Mucosa of rectum (tissue), 2 donors: Measurements from ENCODE around the gene CCDC3.

Source experiments
- H3K27ac ChIP-seq, 2 donors: one replicate each; pipeline ENCODE4 v1.7.0; 2013; ENCODE audit warnings: inconsistent platforms in 2 of 2, low read depth in 2 of 2, low read length in 2 of 2
- H3K27me3 ChIP-seq, 2 donors: one replicate each; pipeline ENCODE4 v1.7.0; 2013; ENCODE audit warnings: low read length in 2 of 2; ENCODE audit not compliant: control insufficient read depth in 2 of 2, insufficient read depth in 2 of 2
- H3K36me3 ChIP-seq, 2 donors: one replicate each; pipeline ENCODE4 v1.7.0; 2013; ENCODE audit warnings: low read length in 2 of 2; ENCODE audit not compliant: control insufficient read depth in 2 of 2, insufficient read depth in 2 of 2
- H3K4me1 ChIP-seq, 2 donors: one replicate each; pipeline ENCODE4 v1.7.0; 2013; ENCODE audit warnings: low read length in 2 of 2, mild to moderate bottlenecking in 1 of 2; ENCODE audit not compliant: control insufficient read depth in 2 of 2, insufficient read depth in 2 of 2
- H3K4me3 ChIP-seq, 2 donors: one replicate each; pipeline ENCODE4 v1.7.0; 2013; ENCODE audit warnings: low read length in 2 of 2
- H3K9ac ChIP-seq, 2 donors: one replicate each; pipeline ENCODE4 v1.7.0; 2013; ENCODE audit warnings: low read length in 2 of 2, low read depth in 1 of 2, mild to moderate bottlenecking in 1 of 2
- H3K9me3 ChIP-seq, 2 donors: one replicate each; pipeline ENCODE4 v1.7.0; 2013; ENCODE audit warnings: low read length in 2 of 2; ENCODE audit not compliant: control insufficient read depth in 2 of 2
- donor health status: healthy.
- donor health status: Normal muscosa, but diverticular disease.

The CCDC3 gene

GRCh38 chr10:12980713-12981306 is 20.7 kb downstream of the CCDC3 start:
- Histone ChIP-seq H3K4me3 (no peak overlapping the region), H3K4me1 (no peaks in the 10 kb centered on the region), H3K27me3 (peaks cover 0 to 2% of the 10 kb centered on the region in 2 donors), H3K9ac (no peak overlapping the region), H3K36me3 (no peaks in the 10 kb centered on the region), H3K27ac (no peak overlapping the region), H3K9me3 (no peaks in the 10 kb centered on the region)

- H3K4me3 ChIP-seq, result no peak overlapping the region
- peaks cover 0 to 2% of the 10 kb centered on the region in 2 donors for H3K27me3 ChIP-seq
Measured at GRCh38 chr10:12980102-12980661, 21.3 kb downstream of the CCDC3 start.

GRCh38 chr10:12978891-12979290 is 22.6 kb downstream of the CCDC3 start:
- H3K4me3 ChIP-seq, result no peak overlapping the region
- no peaks in the 10 kb centered on the region for H3K36me3 ChIP-seq
- H3K9ac ChIP-seq, result no peak overlapping the region
- H3K4me1 ChIP-seq, result no peaks in the 10 kb centered on the region
- H3K27ac ChIP-seq, result no peak overlapping the region
- no peaks in the 10 kb centered on the region for H3K9me3 ChIP-seq
- peaks cover 0 to 2% of the 10 kb centered on the region in 2 donors for H3K27me3 ChIP-seq

More at GRCh38 chr10:12980102-12980661, 21.3 kb downstream of the CCDC3 start:
- Histone ChIP-seq H3K9ac (no peak overlapping the region), H3K9me3 (no peaks in the 10 kb centered on the region), H3K36me3 (no peaks in the 10 kb centered on the region), H3K4me1 (no peaks in the 10 kb centered on the region), H3K27ac (no peak overlapping the region)

DNA sequence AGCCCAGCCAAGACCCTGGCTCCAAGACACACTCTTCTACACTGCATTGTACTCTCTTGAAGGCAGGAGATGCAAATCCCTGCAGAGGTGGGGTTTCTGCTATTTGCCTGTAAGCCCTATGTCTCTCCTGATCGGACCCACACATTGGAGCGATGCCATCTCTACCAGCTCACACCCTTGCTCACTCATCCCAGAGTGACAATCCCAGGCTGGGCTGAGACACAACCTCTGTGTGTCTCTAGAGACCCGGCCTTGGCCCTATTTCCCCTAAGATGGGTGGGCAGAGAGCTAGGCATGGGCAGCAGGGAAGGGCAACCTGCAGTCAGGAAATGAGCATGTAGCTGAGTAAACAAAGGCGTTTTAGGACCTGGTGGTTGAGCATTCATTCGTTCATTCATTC is 25.6 kb downstream of the CCDC3 start:
- Histone ChIP-seq H3K4me1 (no peaks in the 10 kb centered on the region), H3K27me3 (peaks cover 0 to 2% of the 10 kb centered on the region in 2 donors), H3K36me3 (no peaks in the 10 kb centered on the region), H3K4me3 (no peak overlapping the region), H3K9ac (no peak overlapping the region), H3K27ac (no peak overlapping the region), H3K9me3 (no peaks in the 10 kb centered on the region)

DNA sequence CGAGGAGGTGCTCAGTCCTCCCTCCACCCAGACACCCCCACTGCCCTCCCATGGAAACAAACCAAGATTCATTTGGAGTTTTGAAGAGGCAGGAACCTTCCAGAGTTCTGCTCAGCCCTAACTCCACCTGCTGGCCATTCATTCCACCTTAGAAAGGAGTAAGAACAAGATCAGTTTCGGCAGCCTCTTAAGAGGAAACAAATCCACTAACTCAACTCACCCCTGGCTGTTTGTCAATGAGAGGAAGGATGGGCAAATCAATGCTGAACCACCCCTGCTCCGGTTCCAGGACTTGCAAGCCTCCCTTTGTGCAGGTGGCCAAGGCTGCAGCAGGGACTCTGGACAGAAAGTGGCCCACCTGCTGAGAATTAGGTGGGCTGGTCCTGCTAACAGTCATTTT is 26.2 kb downstream of the CCDC3 start:
- no peak overlapping the region for H3K27ac ChIP-seq
- peaks cover 0 to 2% of the 10 kb centered on the region in 2 donors for H3K27me3 ChIP-seq
- H3K4me1 ChIP-seq, result no peaks in the 10 kb centered on the region
- H3K36me3 ChIP-seq, result no peaks in the 10 kb centered on the region
- H3K4me3 ChIP-seq, result no peak overlapping the region
- H3K9me3 ChIP-seq, result no peaks in the 10 kb centered on the region
- no peak overlapping the region for H3K9ac ChIP-seq

GRCh38 chr10:12974491-12975199 is 26.9 kb downstream of the CCDC3 start:
- Histone ChIP-seq H3K9ac (no peak overlapping the region), H3K4me1 (no peaks in the 10 kb centered on the region), H3K4me3 (no peak overlapping the region), H3K27me3 (no peaks in the 10 kb centered on the region), H3K27ac (no peak overlapping the region), H3K9me3 (no peaks in the 10 kb centered on the region), H3K36me3 (no peaks in the 10 kb centered on the region)

DNA sequence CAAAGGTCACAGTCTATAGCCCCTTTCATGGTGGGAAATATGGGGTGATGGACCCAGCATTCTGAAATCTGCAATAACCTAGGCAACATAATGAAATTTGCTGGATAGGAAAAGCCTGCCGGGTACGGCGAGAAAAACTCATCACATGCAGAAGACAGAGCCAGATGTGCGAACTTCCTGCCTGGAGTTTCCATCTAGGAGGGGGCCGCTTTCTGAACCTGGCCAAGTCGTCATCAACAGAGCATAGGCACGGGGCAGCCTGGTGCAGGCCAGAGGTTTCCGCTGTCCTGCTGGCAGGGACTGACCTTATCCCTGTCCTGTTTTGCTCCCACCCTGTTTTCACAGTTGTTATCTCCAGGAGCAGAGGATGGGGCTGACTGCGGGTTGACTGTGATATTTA is 27.4 kb downstream of the CCDC3 start:
- Histone ChIP-seq H3K9me3 (no peaks in the 10 kb centered on the region), H3K4me3 (no peak overlapping the region), H3K27ac (no peak overlapping the region), H3K4me1 (no peaks in the 10 kb centered on the region), H3K36me3 (no peaks in the 10 kb centered on the region), H3K9ac (no peak overlapping the region), H3K27me3 (no peaks in the 10 kb centered on the region)

- no peak overlapping the region for H3K27ac ChIP-seq
- H3K4me3 ChIP-seq, result no peak overlapping the region
- no peaks in the 10 kb centered on the region for H3K36me3 ChIP-seq
- no peak overlapping the region for H3K9ac ChIP-seq
- H3K4me1 ChIP-seq, result no peaks in the 10 kb centered on the region
- H3K9me3 ChIP-seq, result no peaks in the 10 kb centered on the region
- H3K27me3 ChIP-seq, result no peaks in the 10 kb centered on the region
Measured at GRCh38 chr10:12973149-12973718, 28.3 kb downstream of the CCDC3 start.

- Histone ChIP-seq H3K27me3 (no peaks in the 10 kb centered on the region), H3K36me3 (no peaks in the 10 kb centered on the region), H3K27ac (no peak overlapping the region), H3K4me3 (no peak overlapping the region), H3K9ac (no peak overlapping the region), H3K9me3 (peaks cover 0 to 2% of the 10 kb centered on the region in 2 donors), H3K4me1 (no peaks in the 10 kb centered on the region)
Measured at GRCh38 chr10:12972146-12972545, 29.4 kb downstream of the CCDC3 start.
